Lower leg skin (tissue), 4 donors: Measurements from ENCODE around the gene B4GALNT4. TPM values are rescaled to one million over a fixed set of nuclear protein-coding genes. Genes with fewer than 3 reads are reported as not detected.
"Not testable (repeated sequence)": the region's sequence is repeated elsewhere in the genome, so short reads cannot be mapped to it uniquely, and the experiment has no call there.

Source experiments
- DNase-seq, 2 donors: peaks; one replicate each; pipeline ENCODE4 v3.0.0-alpha.2; 2019; ENCODE audit warnings: low spot score in 2 of 2
- H3K4me3 ChIP-seq: fragments of 200-600 bp; sonication (generic); 2 replicates; pipeline ENCODE4 v1.5.1; 2017; ENCODE audit warnings: mild to moderate bottlenecking, low read depth; ENCODE audit not compliant: poor library complexity, severe bottlenecking
- CTCF ChIP-seq, 3 donors: fragments of 450-650 bp; IDR thresholded peaks; one replicate each; pipeline ENCODE4 v1.5.1; 2016; ENCODE audit warnings: antibody characterized with exemption in 3 of 3, mild to moderate bottlenecking in 3 of 3, moderate library complexity in 2 of 3
- POLR2A ChIP-seq, 2 donors: fragments of 450-650 bp; IDR thresholded peaks; one replicate each; pipeline ENCODE4 v1.6.1; 2016 to 2017; ENCODE audit warnings: antibody characterized with exemption in 2 of 2, mild to moderate bottlenecking in 1 of 2, moderate library complexity in 1 of 2
- WGBS, 2 donors: methylation state at CpG; one replicate each; pipeline ENCODE4 v1.1.5; 2018; 5-methylcytosine and 5-hydroxymethylcytosine counted together
- intact Hi-C: fragments of 100-400 bp; cut with DNase I; formaldehyde crosslinking; loops from one replicate; pipeline ENCODE4 v1.15.0; 2023; ENCODE audit warnings: low total_unique reads
- total RNA-seq, 4 donors: library from RNA; depleted of rRNA; stranded (reverse); fragments of >200 nt; gene quantifications; one replicate each; pipeline ENCODE4 v1.1.0, GENCODE V29; 2016

The B4GALNT4 gene
- total RNA-seq, 4 donors from 2014 or later = 1.8 to 20.0 (median 5.0) TPM

GRCh38 chr11:396948-397548, 27.7 kb downstream of the B4GALNT4 start:
- intact Hi-C loops = no loop called here
- WGBS, 2 donors = 61 to 71% methylated on average over 10 to 26 of the region's 43 CpGs
- no peak for TF ChIP-seq CTCF (IDR thresholded peaks at IDR 0.05)
- TF ChIP-seq POLR2A (IDR thresholded peaks at IDR 0.05) = no peak
- no peak overlapping the region for H3K4me3 ChIP-seq
- DNase-seq = no peak

GRCh38 chr11:398826-399225, 29.5 kb downstream of the B4GALNT4 start:
- no peak for DNase-seq
- no peak overlapping the region for H3K4me3 ChIP-seq
- no peak for TF ChIP-seq CTCF (IDR thresholded peaks at IDR 0.05)
- no peak for TF ChIP-seq POLR2A (IDR thresholded peaks at IDR 0.05)
- 77% methylated on average over 20 of the region's 20 CpGs for WGBS, 2 donors
- intact Hi-C loops = no loop called here

GRCh38 chr11:399731-400211, 30.5 kb downstream of the B4GALNT4 start:
- intact Hi-C loops = loop anchor here (10.0 kb wide), 1 partner anchor 105 kb away; the partner anchor contains the start of gene RNH1
- WGBS, 2 donors = 42 to 68% methylated on average over 13 of the region's 21 CpGs

GRCh38 chr11:400241-400689, 31.0 kb downstream of the B4GALNT4 start:
- WGBS, 2 donors = 40% methylated on average over 40 of the region's 50 CpGs; no CpG with 5 or more reads in 1 of the 2 donors
- TF ChIP-seq POLR2A (IDR thresholded peaks at IDR 0.05) = no peak
- no peak for TF ChIP-seq CTCF (IDR thresholded peaks at IDR 0.05)
- DNase-seq = no peak
- H3K4me3 ChIP-seq = no peak overlapping the region
- intact Hi-C loops = loop anchor here (10.0 kb wide), 1 partner anchor 105 kb away; the partner anchor contains the start of gene RNH1

More at GRCh38 chr11:399731-400211, 30.5 kb downstream of the B4GALNT4 start:
- no peak for DNase-seq
- TF ChIP-seq POLR2A (IDR thresholded peaks at IDR 0.05) (no peak), CTCF (IDR thresholded peaks at IDR 0.05) (no peak)
- H3K4me3 ChIP-seq = no peak overlapping the region

GRCh38 chr11:401196-401595, 31.9 kb downstream of the B4GALNT4 start:
- H3K4me3 ChIP-seq, DNase-seq: not testable (repeated sequence)
- intact Hi-C loops = loop anchor here (10.0 kb wide), 1 partner anchor 104 kb away; the partner anchor contains the start of gene RNH1
- no CpG with 5 or more reads among the region's 52 CpGs for WGBS, 2 donors

- intact Hi-C loops = loop anchor here (10.0 kb wide), 1 partner anchor 102 kb away; the partner anchor contains the start of gene RNH1
- no peak overlapping the region for H3K4me3 ChIP-seq
- 83 to 84% methylated on average over 34 to 43 of the region's 55 CpGs for WGBS, 2 donors
- no peak for TF ChIP-seq CTCF (IDR thresholded peaks at IDR 0.05)
- TF ChIP-seq POLR2A (IDR thresholded peaks at IDR 0.05) = no peak
- no peak for DNase-seq
Observed at GRCh38 chr11:403021-403760, 33.9 kb downstream of the B4GALNT4 start.
